HL-60/S4 treated with phorbol 12-myristate 13-acetate at 8.2 ng/mL for 4 days and 3 days (cell line): ENCODE data around the gene SLC7A10.

Experiments used
- in situ Hi-C: fragments of 300-500 bp; cut with MboI; formaldehyde crosslinking; loops from 2 replicates; pipeline ENCODE4 v1.15.0; 2022; ENCODE audit warnings: low sequenced_read_pairs

Gene SLC7A10

DNA sequence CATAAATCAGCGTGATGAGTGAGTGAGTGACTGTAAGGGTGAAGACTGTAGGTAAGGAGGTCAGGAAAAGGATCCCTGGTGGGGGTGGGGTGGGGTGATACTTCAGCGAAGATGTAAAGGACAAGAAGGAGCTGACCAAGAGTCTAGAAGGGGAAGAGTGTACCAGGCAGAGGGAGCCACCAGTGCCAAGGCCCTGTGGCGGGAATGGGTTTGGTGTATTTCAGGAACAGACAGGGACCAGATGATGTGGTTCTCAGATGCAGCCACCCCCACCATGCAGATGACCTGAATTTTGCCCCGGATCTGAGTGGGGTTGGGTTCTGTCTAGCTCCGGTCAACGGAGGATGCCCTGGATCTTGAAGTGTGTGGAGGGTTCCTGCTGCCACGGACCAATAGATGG, 30.1 kb upstream of the SLC7A10 start:
- in situ Hi-C loops: no loop called here

DNA sequence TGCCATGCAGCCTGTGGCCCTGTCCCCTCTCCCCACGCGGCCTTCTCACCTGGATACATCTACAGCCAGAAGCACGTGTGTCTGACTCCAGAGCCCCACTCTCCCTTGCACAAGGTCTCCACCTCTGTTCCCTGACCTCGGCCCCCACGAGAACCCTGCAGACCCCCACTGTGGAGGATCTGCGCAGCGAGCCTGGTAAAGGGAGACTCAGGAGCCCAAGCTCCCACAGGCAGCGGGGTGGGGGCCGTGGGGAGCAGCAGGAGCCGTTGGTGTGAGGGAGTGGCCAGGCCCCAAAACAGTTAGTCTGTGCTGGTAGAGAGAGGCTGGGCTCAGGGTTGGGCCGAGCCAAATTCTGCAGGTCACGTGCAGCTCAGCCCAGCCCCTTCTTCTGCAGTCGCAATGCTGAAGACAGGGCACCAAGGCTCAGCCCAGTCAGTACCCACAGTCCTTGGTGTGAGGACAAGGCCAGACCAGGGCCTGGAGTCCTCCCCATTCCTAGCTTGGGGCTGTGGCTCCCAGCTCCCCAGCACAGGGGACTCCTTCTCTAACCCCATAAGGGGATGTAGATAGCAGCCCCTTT, 28.7 kb upstream of the SLC7A10 start:
- in situ Hi-C loops: no loop called here

DNA sequence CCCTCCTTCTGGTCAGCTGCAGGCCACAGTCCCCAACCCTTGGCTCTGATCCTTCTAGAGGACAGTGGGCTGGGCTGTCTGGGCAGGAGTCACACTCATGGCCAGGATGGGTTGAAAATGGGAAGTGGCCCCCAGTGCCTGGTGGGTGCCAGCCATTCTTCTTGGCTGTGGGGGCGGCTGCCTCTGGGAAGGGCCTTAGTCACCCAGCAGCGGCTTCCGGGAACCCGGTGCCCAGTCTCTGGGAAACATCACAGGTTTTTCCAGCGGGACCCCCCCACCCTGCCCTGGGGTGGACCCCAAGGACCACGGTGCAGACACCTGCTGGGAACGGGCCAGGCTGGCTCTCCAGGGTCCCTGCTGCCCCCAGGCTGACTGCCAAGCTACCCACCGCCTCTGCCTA, 27.3 kb upstream of the SLC7A10 start:
- in situ Hi-C loops: no loop called here

DNA sequence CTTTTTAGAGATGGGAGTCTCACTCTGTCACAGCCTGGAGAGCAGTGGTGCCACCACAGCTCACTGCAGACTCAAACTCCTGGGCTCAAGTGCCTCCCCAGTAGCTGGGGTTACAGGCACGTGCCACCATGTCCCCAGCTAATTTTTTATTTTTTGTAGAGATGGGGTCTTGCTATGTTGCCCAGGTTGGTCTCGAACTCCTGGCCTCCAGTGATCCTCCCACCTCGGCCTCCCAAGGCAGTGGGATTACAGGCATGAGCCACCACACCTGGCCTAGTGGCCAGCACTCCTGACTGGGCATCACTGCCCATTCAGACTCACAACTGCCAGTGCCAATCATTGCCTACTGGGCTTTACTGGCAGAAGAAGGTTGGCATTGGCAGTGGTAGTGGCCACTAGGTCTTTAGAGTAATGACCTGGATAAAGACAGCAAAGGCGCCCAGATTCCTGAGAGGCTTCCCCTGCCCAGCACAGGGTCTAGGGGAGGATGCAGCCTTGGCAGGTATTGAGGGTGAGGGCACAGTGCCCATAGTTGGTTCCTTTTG, 26.8 kb upstream of the SLC7A10 start:
- in situ Hi-C loops: no loop called here

DNA sequence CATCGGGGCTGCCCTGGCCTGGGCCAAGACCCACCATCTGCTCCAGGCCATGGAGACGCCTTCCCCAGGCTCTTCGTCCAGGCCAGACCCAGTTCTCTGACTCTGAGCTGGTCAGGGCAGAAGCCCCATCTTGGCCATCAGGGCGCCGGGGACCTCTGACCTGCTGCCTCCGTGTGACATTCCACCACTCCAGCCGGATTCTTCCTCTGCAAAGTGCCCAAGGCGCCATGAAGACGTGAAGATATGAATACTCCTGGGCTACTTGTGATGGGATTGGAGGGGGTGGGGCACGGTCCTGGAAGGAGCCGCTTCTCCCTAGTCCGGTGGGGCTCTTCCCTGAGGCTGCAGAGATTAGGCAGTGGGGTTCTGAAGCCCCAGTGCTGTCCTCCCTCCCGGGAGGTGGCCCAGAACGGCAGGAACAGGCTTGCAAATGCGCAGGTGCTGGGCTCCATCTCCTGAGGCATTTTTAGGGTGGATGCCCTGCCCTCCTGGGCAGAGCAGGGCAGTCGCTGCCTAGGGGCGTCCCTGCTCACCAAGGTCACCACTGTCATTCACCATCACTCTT, 26.0 kb upstream of the SLC7A10 start:
- in situ Hi-C loops: no loop called here

DNA sequence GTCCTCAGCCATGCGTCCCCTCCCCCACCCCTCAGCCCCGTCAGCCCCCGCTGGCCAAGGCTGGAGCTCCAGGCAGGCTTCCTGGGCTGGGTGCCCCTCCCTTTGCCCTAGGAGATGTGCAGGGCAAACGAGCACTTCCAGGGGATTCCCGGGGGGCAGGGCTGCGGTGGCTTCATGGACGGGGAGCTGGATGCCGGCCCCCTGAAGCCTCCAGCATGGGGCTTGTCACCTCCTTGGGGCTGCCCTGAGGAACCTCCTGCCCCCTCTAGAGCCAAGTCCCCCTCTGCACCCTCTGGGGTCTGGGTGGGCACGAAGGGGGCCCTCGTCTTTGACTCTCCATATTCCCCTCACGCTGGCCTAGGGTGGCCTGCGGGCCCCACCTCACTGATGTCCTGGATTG, 25.4 kb upstream of the SLC7A10 start:
- in situ Hi-C loops: no loop called here

DNA sequence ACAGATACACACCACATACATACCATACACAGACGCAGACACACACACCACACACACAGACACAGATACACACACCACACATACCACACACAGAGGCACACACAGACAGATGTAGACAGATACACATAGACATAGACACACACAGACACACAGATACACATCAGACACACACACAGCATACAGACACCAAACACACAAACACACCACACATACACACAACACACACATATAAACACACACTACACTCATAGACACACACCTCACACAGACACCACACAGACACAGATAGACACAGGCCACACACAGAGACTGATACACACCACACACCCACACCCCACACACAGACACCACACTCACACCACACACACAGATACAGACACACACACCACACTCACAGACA, 24.9 kb upstream of the SLC7A10 start:
- in situ Hi-C loops: no loop called here

DNA sequence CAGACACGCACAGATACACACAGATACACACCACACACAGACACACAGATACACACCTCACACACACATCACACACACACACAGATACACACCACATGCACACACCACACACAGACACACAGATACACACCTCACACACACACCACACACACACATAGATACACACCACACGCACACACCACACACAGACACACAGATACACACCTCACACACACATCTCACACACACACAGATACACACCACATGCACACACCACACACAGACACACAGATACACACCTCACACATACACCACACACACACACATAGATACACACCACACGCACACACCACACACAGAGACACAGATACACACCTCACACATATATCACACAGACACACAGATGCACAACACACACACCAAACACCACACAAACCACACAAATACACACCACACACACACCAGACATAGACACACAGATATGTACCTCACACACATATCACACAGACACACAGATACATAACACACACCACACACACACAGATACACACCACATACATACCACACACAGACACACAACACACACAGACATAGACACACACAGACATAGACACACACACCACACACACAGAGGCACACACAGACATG, 24.2 kb upstream of the SLC7A10 start:
- in situ Hi-C loops: loop anchor here (10.0 kb wide), 1 partner anchor 525 kb away; no protein-coding TSS in a partner anchor

DNA sequence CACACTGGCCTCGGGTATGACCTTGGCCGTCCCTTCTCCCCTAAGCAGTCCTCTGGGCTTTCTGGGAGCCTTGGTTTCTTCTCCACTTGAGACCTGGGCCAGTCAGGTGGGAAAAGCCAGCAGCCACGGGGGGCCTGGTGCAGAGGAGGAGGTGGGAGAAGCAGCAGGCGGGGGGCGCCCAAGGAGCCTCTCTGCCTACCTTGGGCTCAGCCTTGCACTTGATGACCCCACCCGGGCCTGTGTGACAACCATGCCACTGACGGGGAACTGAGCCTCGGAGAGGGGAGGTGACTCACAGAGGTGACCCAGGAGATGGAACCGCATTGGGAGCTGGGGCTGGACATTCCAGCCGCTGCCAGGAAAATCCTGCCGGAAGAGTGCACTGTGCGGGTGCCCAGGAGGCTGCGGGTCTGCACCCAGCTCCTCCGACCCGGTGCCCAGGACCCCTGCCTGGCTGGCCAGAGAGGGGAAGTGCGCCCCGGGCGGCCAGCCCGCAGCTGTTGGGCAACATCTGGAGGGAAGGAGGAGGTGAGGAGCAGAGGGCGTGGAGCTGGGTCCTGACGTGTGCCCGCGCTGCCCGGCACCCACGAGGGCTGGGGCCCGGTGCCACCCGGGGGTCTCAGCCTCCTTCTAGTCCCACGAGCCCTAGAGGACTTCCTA, 23.4 kb upstream of the SLC7A10 start:
- in situ Hi-C loops: loop anchor here (10.0 kb wide), 1 partner anchor 526 kb away; no protein-coding TSS in a partner anchor

DNA sequence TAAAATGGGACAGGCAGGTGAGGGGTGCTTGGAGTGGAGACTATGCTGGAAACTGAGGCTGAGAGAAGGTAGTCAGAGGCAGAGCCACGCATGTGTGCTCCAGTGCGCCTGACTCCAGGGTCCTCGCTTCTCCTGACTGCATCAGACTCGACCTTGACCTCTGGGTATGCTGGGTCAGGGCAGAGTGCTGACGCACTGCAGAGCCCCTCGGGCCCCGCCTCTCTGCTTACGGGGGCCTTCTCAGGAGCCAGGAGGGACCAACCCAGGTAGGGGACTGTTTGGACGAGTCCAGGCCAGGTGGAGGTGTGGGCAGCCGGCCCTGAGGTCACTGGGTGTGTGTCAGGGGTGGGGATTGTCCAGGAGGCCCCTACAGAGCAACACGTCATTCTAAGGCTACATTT, 22.9 kb upstream of the SLC7A10 start:
- in situ Hi-C loops: loop anchor here (10.0 kb wide), 1 partner anchor 526 kb away; no protein-coding TSS in a partner anchor

DNA sequence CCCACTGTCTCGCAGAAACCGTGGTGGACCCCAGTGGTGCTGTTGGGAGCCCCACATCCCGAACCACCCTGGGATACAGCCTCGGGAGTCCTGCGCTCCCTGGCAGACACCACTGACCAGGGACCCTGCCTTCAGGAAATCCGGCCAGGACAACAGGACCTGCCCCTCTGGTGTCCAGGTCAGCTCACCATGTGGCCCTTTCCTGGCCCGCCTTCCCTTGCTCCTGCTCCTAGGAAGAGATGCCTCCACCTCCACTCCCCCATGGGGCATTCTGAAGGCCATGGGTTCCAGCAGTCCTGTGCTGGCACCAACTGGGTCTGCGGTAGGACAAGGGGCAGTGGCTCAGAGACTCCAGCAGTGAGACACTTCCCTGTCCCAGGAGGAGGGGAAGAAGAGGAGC, 22.5 kb upstream of the SLC7A10 start:
- in situ Hi-C loops: loop anchor here (10.0 kb wide), 1 partner anchor 527 kb away; no protein-coding TSS in a partner anchor

DNA sequence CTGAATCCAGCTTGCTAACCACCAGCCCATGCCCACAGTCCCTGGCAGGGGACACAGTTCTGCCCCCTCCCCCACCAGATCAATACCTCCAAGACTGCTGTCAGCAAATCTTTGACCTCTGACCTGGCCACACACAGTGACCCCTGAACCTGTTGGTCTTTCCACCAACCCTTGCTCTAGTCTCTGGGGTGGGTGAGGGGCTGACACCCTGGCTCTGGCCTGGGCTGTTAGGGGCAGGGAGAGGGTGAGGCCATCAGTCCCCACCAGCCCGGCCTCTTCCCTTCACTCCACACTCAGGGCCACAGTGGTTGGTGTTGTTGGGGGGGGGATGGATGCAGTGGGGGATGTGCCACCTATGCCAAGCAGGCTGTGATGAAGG, 21.8 kb upstream of the SLC7A10 start:
- in situ Hi-C loops: loop anchor here (10.0 kb wide), 1 partner anchor 527 kb away; no protein-coding TSS in a partner anchor

DNA sequence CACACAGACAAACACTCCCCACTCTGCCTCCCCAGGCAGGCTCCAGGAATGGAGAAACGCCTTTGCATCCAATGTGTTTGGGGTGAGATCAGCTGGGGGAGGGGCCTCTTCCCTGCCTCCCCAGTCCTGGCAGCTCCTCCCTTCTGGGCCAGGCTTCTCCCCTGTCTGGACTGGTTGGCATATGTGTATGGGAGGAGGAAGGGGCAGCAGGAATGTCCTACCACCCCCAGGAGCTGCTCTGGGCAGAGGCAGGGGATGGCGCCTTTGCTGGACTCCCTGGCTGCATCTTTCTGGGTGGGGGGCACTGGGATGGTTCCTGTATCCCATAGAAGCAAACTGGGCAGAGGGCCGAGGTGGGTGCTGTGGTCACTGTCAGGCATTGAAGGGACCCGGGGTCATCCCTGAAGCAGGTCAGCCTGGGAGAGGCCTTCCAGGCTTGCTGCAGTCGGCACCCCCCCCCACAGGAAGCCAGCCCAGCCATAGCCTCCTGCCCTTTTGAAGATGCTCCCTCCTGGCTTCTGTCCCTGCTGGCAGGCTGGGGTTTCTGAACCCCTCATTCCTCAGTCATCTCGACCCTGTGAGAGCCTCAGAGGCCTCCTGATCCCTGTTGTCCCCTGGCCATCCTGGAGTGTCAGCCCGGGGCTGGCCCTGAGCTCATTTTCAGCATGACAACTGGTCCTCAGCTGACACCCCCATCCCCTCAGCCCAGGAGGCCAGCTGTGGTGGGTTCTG, 21.2 kb upstream of the SLC7A10 start:
- in situ Hi-C loops: loop anchor here (10.0 kb wide), 1 partner anchor 528 kb away; no protein-coding TSS in a partner anchor

DNA sequence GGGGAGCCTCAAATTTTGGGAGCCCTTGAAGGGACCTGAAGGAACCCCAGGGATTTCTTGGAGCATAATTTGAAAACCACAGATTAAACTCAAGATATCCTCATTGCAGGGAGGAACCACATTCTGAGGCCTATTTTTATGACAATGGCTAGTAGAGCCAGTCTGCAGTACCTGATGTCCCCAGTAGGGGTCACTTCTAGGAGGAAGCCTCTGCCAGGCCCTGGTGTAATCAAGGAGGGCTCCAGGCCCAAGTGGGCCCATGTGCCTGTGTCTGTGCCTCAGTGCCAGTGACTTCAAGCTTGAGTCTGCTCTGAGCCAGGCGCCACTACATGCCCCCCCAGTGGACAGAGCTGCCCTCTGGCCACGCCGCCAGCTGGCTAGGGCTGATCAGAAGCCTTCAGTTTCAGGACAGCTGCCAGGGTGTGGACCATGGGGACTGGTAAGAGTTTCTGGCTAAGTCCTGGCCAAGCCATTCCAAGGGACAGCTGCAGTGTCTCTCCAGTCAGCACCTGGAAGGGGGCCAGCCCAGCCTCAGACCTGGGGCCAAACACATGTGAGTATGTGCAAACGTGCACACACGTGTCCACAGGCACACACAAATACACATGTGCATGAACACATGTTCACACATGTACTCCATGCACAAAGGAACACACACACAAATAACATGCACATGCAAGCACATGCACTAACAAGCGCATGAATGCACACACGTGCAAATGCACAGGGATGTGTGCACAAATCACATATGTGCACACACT, 20.5 kb upstream of the SLC7A10 start:
- in situ Hi-C loops: loop anchor here (10.0 kb wide), 1 partner anchor 529 kb away; no protein-coding TSS in a partner anchor

DNA sequence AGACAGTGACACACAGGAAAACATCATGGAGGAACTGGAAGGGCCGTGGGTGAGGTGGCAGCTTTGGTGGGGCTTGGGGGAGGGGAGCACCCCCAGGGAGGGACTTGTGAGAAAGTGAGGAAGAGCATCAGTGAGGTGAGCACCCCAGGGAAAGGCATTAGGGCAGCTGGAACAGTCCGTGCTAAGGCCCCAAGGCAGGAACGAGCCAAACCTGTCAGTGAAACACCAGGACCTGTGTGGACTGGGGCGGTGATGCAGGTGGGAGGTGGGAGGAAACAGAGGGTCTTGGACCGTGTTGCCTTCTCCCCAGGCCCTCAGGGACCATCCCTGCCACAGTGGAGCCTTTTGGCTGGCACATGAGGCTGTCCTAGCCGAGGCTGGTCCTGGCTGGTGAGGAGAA, 17.3 kb upstream of the SLC7A10 start:
- in situ Hi-C loops: loop anchor here (10.0 kb wide), 1 partner anchor 532 kb away; no protein-coding TSS in a partner anchor

DNA sequence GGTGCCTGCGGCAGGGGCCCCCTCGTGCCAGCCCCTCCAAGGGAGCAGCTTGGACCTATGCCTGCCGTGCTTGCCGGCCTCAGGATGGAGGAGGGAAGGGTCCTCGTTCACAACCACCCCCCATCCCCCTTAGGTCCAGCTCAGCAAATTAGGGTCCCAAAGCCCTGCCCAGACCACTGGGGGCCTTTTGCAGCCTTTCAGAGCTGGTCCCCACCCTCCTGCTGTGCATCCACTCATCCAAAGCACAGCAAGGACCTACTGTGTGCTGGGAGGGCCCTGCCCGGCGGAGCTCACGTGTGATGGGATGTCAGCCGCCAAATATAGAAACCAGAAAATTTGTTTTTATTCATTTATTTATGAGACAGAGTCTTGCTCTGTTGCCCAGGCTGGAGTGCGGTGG, 16.5 kb upstream of the SLC7A10 start:
- in situ Hi-C loops: loop anchor here (10.0 kb wide), 1 partner anchor 533 kb away; no protein-coding TSS in a partner anchor

DNA sequence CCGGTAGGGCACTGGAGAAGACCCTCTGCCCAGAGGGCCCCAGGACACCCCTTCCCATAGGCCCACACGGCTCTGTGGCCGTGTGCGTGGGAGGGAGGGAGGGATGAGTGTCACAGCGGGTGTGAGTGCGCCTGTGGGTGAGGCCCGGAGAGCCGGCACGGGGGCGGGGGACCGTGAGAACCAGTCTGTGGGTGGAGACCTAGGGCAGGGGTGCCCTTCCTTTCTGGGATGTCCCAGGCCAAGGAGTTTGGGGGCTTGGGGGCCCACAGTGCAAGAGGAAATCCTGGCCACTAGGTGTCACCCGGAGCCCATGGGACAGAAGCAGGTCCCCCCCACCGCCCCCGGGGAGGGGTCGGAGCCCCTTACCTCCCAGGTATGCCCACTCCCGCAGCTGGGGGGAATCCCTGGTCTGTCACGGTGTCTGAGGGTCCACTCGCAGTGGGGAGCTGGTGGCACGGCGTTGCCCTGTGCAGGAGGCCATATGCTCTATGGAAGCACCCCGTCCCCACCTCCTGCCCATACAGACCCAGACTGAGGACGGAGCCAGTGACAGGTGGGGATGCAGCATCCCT, 16.0 kb upstream of the SLC7A10 start:
- in situ Hi-C loops: loop anchor here (10.0 kb wide), 1 partner anchor 533 kb away; no protein-coding TSS in a partner anchor

DNA sequence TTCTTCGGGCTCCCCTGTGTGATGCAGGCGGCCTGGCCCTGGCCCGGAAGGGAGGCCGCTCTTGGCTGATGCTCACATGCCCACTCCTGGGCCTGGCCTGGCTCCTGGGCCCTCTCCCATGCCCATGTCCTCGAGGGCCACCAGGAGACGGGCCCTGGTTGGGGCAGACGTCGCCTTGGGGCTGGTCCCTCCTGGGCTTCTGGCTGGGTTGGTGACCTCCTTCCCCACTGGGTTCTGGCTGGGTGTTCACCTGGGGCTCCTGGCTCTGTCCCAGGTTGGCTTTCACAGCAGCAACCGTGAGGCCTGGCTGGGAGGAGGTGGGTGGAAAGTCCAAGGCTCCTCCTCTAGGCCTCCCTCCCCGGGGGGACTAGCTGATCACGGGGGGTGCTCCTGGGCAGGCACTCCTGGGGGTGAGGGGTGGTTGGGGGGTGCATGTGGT, 15.5 kb upstream of the SLC7A10 start:
- in situ Hi-C loops: loop anchor here (10.0 kb wide), 1 partner anchor 534 kb away; no protein-coding TSS in a partner anchor

DNA sequence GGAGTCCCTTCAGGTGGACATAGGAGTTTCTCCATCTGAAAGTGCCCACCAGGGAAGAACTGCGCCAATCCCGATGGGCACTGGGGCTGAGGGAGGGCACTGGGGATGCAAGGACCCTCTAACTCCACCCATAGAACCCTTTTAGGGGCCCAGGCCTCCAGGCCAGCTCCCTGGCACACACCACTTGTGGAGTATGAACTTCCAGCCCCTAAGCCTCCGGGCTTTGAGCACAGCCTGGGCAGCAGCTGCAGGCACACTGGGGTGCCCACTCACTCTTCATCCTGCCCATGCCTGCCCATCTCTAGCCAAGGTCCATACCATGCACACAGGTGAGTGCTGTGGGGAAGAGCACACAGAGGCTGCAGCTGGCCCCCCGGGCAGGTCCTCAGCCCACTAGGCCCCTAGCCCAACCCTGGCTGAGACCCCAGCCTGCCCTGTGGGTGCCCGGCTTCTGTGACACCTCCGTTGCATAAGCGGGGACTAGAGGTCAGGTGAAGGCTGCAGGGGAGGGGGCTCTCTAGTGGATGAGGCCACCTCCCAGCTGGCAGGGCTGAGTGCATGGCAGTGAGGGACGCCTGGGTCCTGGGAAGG, 14.6 kb upstream of the SLC7A10 start:
- in situ Hi-C loops: loop anchor here (10.0 kb wide), 1 partner anchor 535 kb away; no protein-coding TSS in a partner anchor
